Skeletal muscle cell (primary cell): ENCODE results near the gene SEC62.

Experiments used
- DNase-seq: peaks from one replicate; pipeline ENCODE4 v3.0.0-alpha.2; 2010; ENCODE audit warnings: low read depth
- H3K4me3 ChIP-seq: 2 replicates; pipeline ENCODE4 v1.5.1; 2011; ENCODE audit warnings: low read depth, mild to moderate bottlenecking, control low read depth, low read length, moderate library complexity

SEC62 gene

DNA sequence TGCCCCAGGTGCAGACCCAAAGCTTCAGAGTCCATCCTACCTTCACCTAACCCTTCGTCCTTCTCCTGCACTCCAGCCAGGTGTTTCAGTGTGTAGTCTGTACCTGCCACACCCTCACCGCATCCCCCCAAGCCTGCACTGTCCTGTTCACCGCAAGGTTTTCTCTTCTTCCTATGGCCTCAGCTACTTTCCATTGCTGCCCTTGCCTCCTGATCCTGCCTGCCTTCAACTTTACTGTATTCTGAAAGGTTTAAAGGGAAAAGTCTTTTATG is 80.5 kb downstream of the SEC62 start:
- no peak for DNase-seq
- no peak overlapping the region for H3K4me3 ChIP-seq
